ENCODE data around the gene ACP3. TPM values are rescaled to one million over a fixed set of nuclear protein-coding genes. Genes with fewer than 3 reads are reported as not detected.
"Not testable (repeated sequence)": the region's sequence is repeated elsewhere in the genome, so short reads cannot be mapped to it uniquely, and the experiment has no call there.

Gene ACP3
- total and polyA plus RNA-seq, 4 donors = 0.15 to 2.1 (median 1.3) TPM; not detected in 1

- Histone ChIP-seq H3K4me1 (ENCODE audit: control insufficient read depth in 4 of 4, insufficient read depth in 4 of 4, low read length in 3 of 4) (no peaks in the 10 kb centered on the region), H3K36me3 (ENCODE audit: control insufficient read depth in 4 of 4, insufficient read depth in 3 of 4, low read depth in 1 of 4, low read length in 3 of 4) (no peaks in the 10 kb centered on the region), H3K27ac (ENCODE audit: low read depth in 1 of 2, low read length in 2 of 2) (no peak overlapping the region), H3K9ac (ENCODE audit: low read depth in 1 of 2, low read length in 2 of 2) (no peak overlapping the region), H3K9me3 (ENCODE audit: control insufficient read depth in 4 of 4, low read length in 3 of 4) (no peaks in the 10 kb centered on the region), H3K4me3 (ENCODE audit: low read depth in 1 of 3, low read length in 3 of 3) (no peak overlapping the region), H3K27me3 (ENCODE audit: control insufficient read depth in 4 of 4, insufficient read depth in 4 of 4, low read length in 3 of 4) (no peaks in the 10 kb centered on the region)
- no peak for DNase-seq (ENCODE audit: low spot score)
- TF ChIP-seq FOXA1 (IDR thresholded peaks at IDR 0.05) = no peak
- TF ChIP-seq, protein P1, sequence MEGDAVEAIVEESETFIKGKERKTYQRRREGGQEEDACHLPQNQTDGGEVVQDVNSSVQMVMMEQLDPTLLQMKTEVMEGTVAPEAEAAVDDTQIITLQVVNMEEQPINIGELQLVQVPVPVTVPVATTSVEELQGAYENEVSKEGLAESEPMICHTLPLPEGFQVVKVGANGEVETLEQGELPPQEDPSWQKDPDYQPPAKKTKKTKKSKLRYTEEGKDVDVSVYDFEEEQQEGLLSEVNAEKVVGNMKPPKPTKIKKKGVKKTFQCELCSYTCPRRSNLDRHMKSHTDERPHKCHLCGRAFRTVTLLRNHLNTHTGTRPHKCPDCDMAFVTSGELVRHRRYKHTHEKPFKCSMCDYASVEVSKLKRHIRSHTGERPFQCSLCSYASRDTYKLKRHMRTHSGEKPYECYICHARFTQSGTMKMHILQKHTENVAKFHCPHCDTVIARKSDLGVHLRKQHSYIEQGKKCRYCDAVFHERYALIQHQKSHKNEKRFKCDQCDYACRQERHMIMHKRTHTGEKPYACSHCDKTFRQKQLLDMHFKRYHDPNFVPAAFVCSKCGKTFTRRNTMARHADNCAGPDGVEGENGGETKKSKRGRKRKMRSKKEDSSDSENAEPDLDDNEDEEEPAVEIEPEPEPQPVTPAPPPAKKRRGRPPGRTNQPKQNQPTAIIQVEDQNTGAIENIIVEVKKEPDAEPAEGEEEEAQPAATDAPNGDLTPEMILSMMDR (IDR thresholded peaks at IDR 0.05; ENCODE audit: low read depth, low read length, missing input control) = no peak
- TF ChIP-seq YY1 (IDR thresholded peaks at IDR 0.05) = no peak
- TF ChIP-seq HNF4A (conservative IDR thresholded peaks at IDR 0.05) = no peak
- TF ChIP-seq, protein P2, sequence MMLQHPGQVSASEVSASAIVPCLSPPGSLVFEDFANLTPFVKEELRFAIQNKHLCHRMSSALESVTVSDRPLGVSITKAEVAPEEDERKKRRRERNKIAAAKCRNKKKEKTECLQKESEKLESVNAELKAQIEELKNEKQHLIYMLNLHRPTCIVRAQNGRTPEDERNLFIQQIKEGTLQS (IDR thresholded peaks at IDR 0.05) = no peak
- no peak for TF ChIP-seq REST (IDR thresholded peaks at IDR 0.05)
- TF ChIP-seq SP1 (IDR thresholded peaks at IDR 0.05) = no peak
- TF ChIP-seq JUND (IDR thresholded peaks at IDR 0.05) = no peak
- no peak for TF ChIP-seq GABPA (IDR thresholded peaks at IDR 0.05 in 1 of 2, conservative IDR thresholded peaks at IDR 0.05 in 1 of 2)
- TF ChIP-seq NR2F2 (IDR thresholded peaks at IDR 0.05) = no peak
- no peak for TF ChIP-seq RAD21 (IDR thresholded peaks at IDR 0.05)
- 93% methylated on average over 2 of the region's 2 CpGs for WGBS
These were observed 51.3 kb downstream of the ACP3 start for GRCh38 chr3:132368515-132368914.

DNA sequence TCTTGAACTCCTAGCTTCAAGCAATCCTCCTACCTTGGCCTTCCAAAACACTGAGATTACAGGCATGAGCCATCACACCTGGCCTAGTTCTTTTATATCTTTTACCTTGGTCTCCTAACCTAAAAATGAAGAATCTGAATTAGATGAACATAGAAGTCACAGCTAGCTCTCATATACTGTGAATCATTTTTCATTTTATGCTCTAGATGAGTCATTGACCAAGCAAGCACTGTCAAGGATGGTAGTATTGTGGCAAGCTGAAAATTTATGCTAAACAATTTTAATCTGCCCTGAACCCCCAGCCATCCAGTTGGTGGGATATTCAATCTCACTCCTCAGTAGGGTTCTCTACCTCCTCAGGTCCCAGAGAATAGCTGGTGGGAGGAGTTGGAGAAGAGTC is 51.8 kb downstream of the ACP3 start:
- no peak for DNase-seq (ENCODE audit: low spot score)
- no peaks in the 10 kb centered on the region for H3K36me3 ChIP-seq (ENCODE audit: control insufficient read depth in 4 of 4, insufficient read depth in 3 of 4, low read depth in 1 of 4, low read length in 3 of 4)
- no peaks in the 10 kb centered on the region for H3K9me3 ChIP-seq (ENCODE audit: control insufficient read depth in 4 of 4, low read length in 3 of 4)
- no peak overlapping the region for H3K27ac ChIP-seq (ENCODE audit: low read depth in 1 of 2, low read length in 2 of 2)
- H3K4me1 ChIP-seq (ENCODE audit: control insufficient read depth in 4 of 4, insufficient read depth in 4 of 4, low read length in 3 of 4) = no peaks in the 10 kb centered on the region
- H3K4me3 ChIP-seq (ENCODE audit: low read depth in 1 of 3, low read length in 3 of 3) = no peak overlapping the region
- H3K9ac ChIP-seq (ENCODE audit: low read depth in 1 of 2, low read length in 2 of 2) = no peak overlapping the region
- no peak for TF ChIP-seq YY1 (IDR thresholded peaks at IDR 0.05)
- no peak for TF ChIP-seq HNF4A (conservative IDR thresholded peaks at IDR 0.05)
- no peaks in the 10 kb centered on the region for H3K27me3 ChIP-seq (ENCODE audit: control insufficient read depth in 4 of 4, insufficient read depth in 4 of 4, low read length in 3 of 4)

- not testable (repeated sequence) for DNase-seq (ENCODE audit: low spot score); H3K4me1 ChIP-seq (ENCODE audit: control insufficient read depth in 4 of 4, insufficient read depth in 4 of 4, low read length in 3 of 4); H3K27me3 ChIP-seq (ENCODE audit: control insufficient read depth in 4 of 4, insufficient read depth in 4 of 4, low read length in 3 of 4); H3K4me3 ChIP-seq (ENCODE audit: low read depth in 1 of 3, low read length in 3 of 3); H3K27ac ChIP-seq (ENCODE audit: low read depth in 1 of 2, low read length in 2 of 2); H3K36me3 ChIP-seq (ENCODE audit: control insufficient read depth in 4 of 4, insufficient read depth in 3 of 4, low read depth in 1 of 4, low read length in 3 of 4); H3K9ac ChIP-seq (ENCODE audit: low read depth in 1 of 2, low read length in 2 of 2); H3K9me3 ChIP-seq (ENCODE audit: control insufficient read depth in 4 of 4, low read length in 3 of 4)
- 76% methylated on average over 25 of the region's 25 CpGs for WGBS
These were observed 59.7 kb downstream of the ACP3 start for GRCh38 chr3:132376945-132377354.
